Stimulated activated CD8-positive, alpha-beta memory T cell treated with anti-CD3 and anti-CD28 coated beads, Interleukin-12 subunit alpha, Interleukin-12 subunit beta, amount 100 ng/mL, for 4 hours (primary cell): ENCODE results near the gene PMPCA.

Experiments used
- DNase-seq: peaks from one replicate; pipeline ENCODE4 v3.0.0-alpha.2; 2020; ENCODE audit warnings: low read depth

Gene PMPCA

GRCh38 chr9:136373300-136374182 lies 36.9 kb upstream of the PMPCA start, which contains the start of gene CARD9:
CARD9 (minus strand) TSS chr9:136373669; CDS start chr9:136372078, 1,591 bp downstream.
- no peak for DNase-seq

- no peak for DNase-seq
Observed at GRCh38 chr9:136374183-136374575, 36.3 kb upstream of the PMPCA start.

- no peak for DNase-seq
Observed at GRCh38 chr9:136375096-136375495, 35.4 kb upstream of the PMPCA start.

- DNase-seq, result no peak
Observed at GRCh38 chr9:136376457-136376856, 34.0 kb upstream of the PMPCA start.

- no peak for DNase-seq
Observed at GRCh38 chr9:136377341-136378169, 32.9 kb upstream of the PMPCA start.

GRCh38 chr9:136378170-136379002 lies 32.1 kb upstream of the PMPCA start:
- no peak for DNase-seq

GRCh38 chr9:136379003-136379287 lies 31.5 kb upstream of the PMPCA start:
- no peak for DNase-seq

- DNase-seq, result no peak
Observed at GRCh38 chr9:136379401-136379800, 31.1 kb upstream of the PMPCA start.

GRCh38 chr9:136379891-136380290 lies 30.6 kb upstream of the PMPCA start:
- DNase-seq, result no peak

- DNase-seq, result no peak
Observed at GRCh38 chr9:136380381-136380780, 30.1 kb upstream of the PMPCA start.

- no peak for DNase-seq
Observed at GRCh38 chr9:136381311-136381710, 29.1 kb upstream of the PMPCA start.

- no peak for DNase-seq
Observed at GRCh38 chr9:136381966-136382513, 28.4 kb upstream of the PMPCA start.

GRCh38 chr9:136383436-136383835 lies 27.0 kb upstream of the PMPCA start:
- no peak for DNase-seq

- no peak for DNase-seq
Observed at GRCh38 chr9:136385015-136385414, 25.4 kb upstream of the PMPCA start.

- DNase-seq, result no peak
Observed at GRCh38 chr9:136386018-136386417, 24.4 kb upstream of the PMPCA start.

GRCh38 chr9:136387217-136387616 lies 23.2 kb upstream of the PMPCA start:
- no peak for DNase-seq

- DNase-seq, result no peak
Observed at GRCh38 chr9:136389396-136389795, 21.1 kb upstream of the PMPCA start.

- no peak for DNase-seq
Observed at GRCh38 chr9:136391737-136392537, 18.5 kb upstream of the PMPCA start.

GRCh38 chr9:136392538-136393449 lies 17.7 kb upstream of the PMPCA start:
- DNase-seq, result no peak

GRCh38 chr9:136393531-136393930 lies 16.9 kb upstream of the PMPCA start:
- DNase-seq, result no peak
